Upper lobe of right lung (tissue), 1 donor: ENCODE results near the gene DOCK2. TPM values are rescaled to one million over a fixed set of nuclear protein-coding genes. Genes with fewer than 3 reads are reported as not detected.

Experiments used
- ATAC-seq: fragments of 200-7000 bp; cut with Tn5 transposase; one replicate; pipeline ENCODE4 v1.9.1; 2020; ENCODE audit warnings: mild to moderate bottlenecking, moderate library complexity
- DNase-seq: peaks from one replicate; pipeline ENCODE4 v3.0.0-alpha.2; 2020
- H3K27ac ChIP-seq: fragments of 200-600 bp; one replicate; pipeline ENCODE4 v1.8.0; 2022
- H3K27me3 ChIP-seq: fragments of 200-600 bp; one replicate; pipeline ENCODE4 v1.8.0; 2022; ENCODE audit warnings: mild to moderate bottlenecking
- H3K36me3 ChIP-seq: fragments of 200-600 bp; one replicate; pipeline ENCODE4 v1.8.0; 2022
- H3K4me1 ChIP-seq: fragments of 200-600 bp; one replicate; pipeline ENCODE4 v1.8.0; 2022
- H3K4me3 ChIP-seq: fragments of 200-600 bp; one replicate; pipeline ENCODE4 v1.8.0; 2022; ENCODE audit warnings: mild to moderate bottlenecking
- H3K9me3 ChIP-seq: fragments of 200-600 bp; one replicate; pipeline ENCODE4 v1.8.0; 2022
- CTCF ChIP-seq: fragments of 200-600 bp; IDR thresholded peaks from one replicate; pipeline ENCODE4 v1.8.0; 2022; ENCODE audit warnings: antibody characterized with exemption
- intact Hi-C: fragments of 100-400 bp; cut with DNase I; formaldehyde crosslinking; loops from one replicate; pipeline ENCODE4 v1.11.0; 2022
- total RNA-seq: library from RNA; stranded (reverse); fragmentation: NEBNext Ultra II Directional; extraction: Animal tissue kit (Norgen Biotek cat#: 25700); gene quantifications from one replicate; pipeline ENCODE4 v1.2.1, GENCODE V29; 2021
- donor health status: DM: no; HTN: yes; CAD: no; lungs with severe emphysema.

Gene DOCK2
- total RNA-seq, 1 donor from 2014 or later = 65.4 TPM

- Histone ChIP-seq H3K9me3 (no peaks in the 10 kb centered on the region), H3K4me3 (no peak overlapping the region), H3K27ac (no peak overlapping the region), H3K36me3 (no peaks in the 10 kb centered on the region), H3K27me3 (no peaks in the 10 kb centered on the region), H3K4me1 (no peaks in the 10 kb centered on the region)
- DNase-seq (no peak), ATAC-seq (no peak)
- intact Hi-C loops = no loop called here
- TF ChIP-seq CTCF = no peak
These were observed 375.5 kb downstream of the DOCK2 start for GRCh38 chr5:170012622-170013021.

- DNase-seq (no peak), ATAC-seq (no peak)
- no peaks in the 10 kb centered on the region for H3K9me3 ChIP-seq
- no peak for TF ChIP-seq CTCF
- H3K4me1 ChIP-seq = no peaks in the 10 kb centered on the region
- no peaks in the 10 kb centered on the region for H3K27me3 ChIP-seq
- intact Hi-C loops = no loop called here
- H3K36me3 ChIP-seq = no peaks in the 10 kb centered on the region
- no peak overlapping the region for H3K27ac ChIP-seq
- no peak overlapping the region for H3K4me3 ChIP-seq
These were observed 383.3 kb downstream of the DOCK2 start for GRCh38 chr5:170020423-170020822.

GRCh38 chr5:170021506-170021905 lies 384.4 kb downstream of the DOCK2 start:
- TF ChIP-seq CTCF = no peak
- DNase-seq = no peak
- H3K27ac ChIP-seq = no peak overlapping the region
- ATAC-seq = no peak
- no peaks in the 10 kb centered on the region for H3K9me3 ChIP-seq
- intact Hi-C loops = no loop called here
- no peaks in the 10 kb centered on the region for H3K36me3 ChIP-seq
- H3K4me1 ChIP-seq = no peaks in the 10 kb centered on the region
- H3K4me3 ChIP-seq = no peak overlapping the region
- H3K27me3 ChIP-seq = no peaks in the 10 kb centered on the region

GRCh38 chr5:170025853-170026252 lies 388.8 kb downstream of the DOCK2 start:
- Histone ChIP-seq H3K4me3 (no peak overlapping the region), H3K27ac (no peak overlapping the region)

GRCh38 chr5:170028124-170028523 lies 391.0 kb downstream of the DOCK2 start:
- Histone ChIP-seq H3K27me3 (no peaks in the 10 kb centered on the region), H3K36me3 (no peaks in the 10 kb centered on the region), H3K9me3 (no peaks in the 10 kb centered on the region), H3K4me1 (no peaks in the 10 kb centered on the region), H3K27ac (no peak overlapping the region), H3K4me3 (no peak overlapping the region)
- no peak for TF ChIP-seq CTCF
- DNase-seq = no peak
- intact Hi-C loops = no loop called here
- no peak for ATAC-seq

More at GRCh38 chr5:170025853-170026252, 388.8 kb downstream of the DOCK2 start:
- Histone ChIP-seq H3K4me1 (no peaks in the 10 kb centered on the region), H3K27me3 (no peaks in the 10 kb centered on the region), H3K9me3 (no peaks in the 10 kb centered on the region), H3K36me3 (no peaks in the 10 kb centered on the region)
- no peak for ATAC-seq
- intact Hi-C loops = no loop called here
- DNase-seq = no peak
- no peak for TF ChIP-seq CTCF

GRCh38 chr5:170034231-170034630 lies 397.2 kb downstream of the DOCK2 start:
- TF ChIP-seq CTCF = no peak
- ATAC-seq (no peak), DNase-seq (no peak)
- no peaks in the 10 kb centered on the region for H3K36me3 ChIP-seq
- H3K4me1 ChIP-seq = no peaks in the 10 kb centered on the region
- H3K4me3 ChIP-seq = no peak overlapping the region
- intact Hi-C loops = no loop called here
- H3K27me3 ChIP-seq = no peaks in the 10 kb centered on the region
- no peaks in the 10 kb centered on the region for H3K9me3 ChIP-seq
- H3K27ac ChIP-seq = no peak overlapping the region
